PC-3 (cell line): ENCODE results near the gene YPEL2.

Source experiments
- EZH2 ChIP-seq: fragments of 300-600 bp; sonication (generic); IDR thresholded peaks from one replicate; pipeline ENCODE4 v1.6.1; 2017; ENCODE audit warnings: antibody characterized with exemption, mild to moderate bottlenecking, low read length; ENCODE audit not compliant: unreplicated experiment
- TF ChIP-seq, protein P1 (sequence below): fragments of 300-600 bp; sonication (generic); conservative IDR thresholded peaks from 2 replicates; pipeline ENCODE4 v1.5.1; 2017; ENCODE audit warnings: antibody characterized with exemption, low read depth, mild to moderate bottlenecking, low read length

DNA sequence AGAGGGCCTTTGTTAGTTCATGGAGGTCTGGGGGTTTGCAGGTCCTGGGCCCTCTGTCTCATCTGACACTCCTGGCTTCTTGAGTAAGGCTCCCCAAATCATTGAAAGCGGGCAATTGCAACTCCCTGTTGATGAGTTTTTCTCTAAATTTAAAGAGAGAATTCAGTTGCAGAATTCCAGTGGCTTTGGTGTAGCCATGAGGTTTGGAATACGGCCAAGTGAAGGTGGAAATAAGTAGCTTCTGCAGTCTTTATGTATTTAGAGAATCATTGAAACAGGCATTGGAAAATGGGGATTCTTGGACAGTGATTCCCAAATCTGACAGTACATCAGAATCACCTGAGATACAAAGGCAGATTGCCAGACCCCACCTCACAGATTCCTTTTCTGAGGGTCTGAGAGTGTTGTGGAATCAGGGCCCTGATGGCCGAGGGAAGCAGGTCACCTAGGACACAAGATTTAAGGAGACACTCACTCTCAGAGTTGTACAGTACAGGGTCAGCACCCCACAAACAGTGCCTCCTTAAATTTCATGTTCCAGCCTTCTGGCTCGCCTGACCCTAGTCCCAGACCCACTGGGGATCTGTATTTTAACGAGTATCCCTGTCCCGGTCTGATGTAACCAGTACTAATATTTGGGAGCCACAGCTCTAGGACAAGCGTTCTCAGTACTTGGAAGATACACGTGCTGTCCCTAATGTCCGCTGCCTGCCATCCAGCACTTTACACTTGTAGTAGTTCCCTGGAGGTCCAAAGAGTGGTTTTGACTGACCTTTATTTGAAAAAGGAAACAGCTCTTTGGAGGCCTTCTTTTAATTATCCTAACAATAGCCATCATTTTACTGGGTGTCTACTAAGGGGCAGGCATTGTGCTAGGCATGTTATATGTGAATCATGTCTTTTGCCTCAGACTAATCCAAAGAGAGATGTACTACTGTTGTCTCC, 37.8 kb downstream of the YPEL2 start:
- TF ChIP-seq, protein P1, sequence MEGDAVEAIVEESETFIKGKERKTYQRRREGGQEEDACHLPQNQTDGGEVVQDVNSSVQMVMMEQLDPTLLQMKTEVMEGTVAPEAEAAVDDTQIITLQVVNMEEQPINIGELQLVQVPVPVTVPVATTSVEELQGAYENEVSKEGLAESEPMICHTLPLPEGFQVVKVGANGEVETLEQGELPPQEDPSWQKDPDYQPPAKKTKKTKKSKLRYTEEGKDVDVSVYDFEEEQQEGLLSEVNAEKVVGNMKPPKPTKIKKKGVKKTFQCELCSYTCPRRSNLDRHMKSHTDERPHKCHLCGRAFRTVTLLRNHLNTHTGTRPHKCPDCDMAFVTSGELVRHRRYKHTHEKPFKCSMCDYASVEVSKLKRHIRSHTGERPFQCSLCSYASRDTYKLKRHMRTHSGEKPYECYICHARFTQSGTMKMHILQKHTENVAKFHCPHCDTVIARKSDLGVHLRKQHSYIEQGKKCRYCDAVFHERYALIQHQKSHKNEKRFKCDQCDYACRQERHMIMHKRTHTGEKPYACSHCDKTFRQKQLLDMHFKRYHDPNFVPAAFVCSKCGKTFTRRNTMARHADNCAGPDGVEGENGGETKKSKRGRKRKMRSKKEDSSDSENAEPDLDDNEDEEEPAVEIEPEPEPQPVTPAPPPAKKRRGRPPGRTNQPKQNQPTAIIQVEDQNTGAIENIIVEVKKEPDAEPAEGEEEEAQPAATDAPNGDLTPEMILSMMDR = no peak
- TF ChIP-seq EZH2 = no peak
